Inferior parietal cortex (tissue), 1 donor: Measurements from ENCODE around the gene BCL2L12.

ENCODE experiments used
- DNase-seq: peaks from one replicate; pipeline ENCODE4 v3.0.0-alpha.2; 2016; ENCODE audit errors: extremely low spot score

The BCL2L12 gene

DNA sequence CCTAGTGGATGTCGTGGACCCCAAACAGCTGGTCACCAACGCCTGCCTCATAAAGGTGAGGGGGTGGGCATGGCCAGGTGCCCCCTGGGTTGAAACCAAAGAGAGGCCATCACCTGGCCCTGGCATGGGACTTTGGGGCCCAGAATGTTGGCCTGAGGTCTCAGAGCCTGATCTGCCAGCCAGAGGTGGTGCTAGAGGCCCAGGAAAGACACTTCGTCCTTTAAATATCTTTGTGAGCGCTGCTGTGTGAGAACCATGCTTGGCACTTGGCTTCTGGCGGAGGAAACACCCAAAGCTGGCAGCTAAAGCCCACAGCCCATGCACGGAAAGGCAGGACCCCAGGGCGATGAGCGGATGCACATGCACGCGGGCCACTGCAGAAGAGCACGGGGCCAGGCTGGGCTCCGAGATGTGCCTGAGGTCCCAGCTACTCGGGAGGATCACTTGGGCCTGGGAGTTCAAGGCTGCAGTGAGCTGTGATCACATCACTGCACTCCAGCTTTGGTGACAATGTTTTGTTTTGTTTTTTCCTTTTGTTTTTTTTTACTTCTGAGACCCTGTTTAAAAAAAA, 19.3 kb downstream of the BCL2L12 start:
- DNase-seq: no peak

DNA sequence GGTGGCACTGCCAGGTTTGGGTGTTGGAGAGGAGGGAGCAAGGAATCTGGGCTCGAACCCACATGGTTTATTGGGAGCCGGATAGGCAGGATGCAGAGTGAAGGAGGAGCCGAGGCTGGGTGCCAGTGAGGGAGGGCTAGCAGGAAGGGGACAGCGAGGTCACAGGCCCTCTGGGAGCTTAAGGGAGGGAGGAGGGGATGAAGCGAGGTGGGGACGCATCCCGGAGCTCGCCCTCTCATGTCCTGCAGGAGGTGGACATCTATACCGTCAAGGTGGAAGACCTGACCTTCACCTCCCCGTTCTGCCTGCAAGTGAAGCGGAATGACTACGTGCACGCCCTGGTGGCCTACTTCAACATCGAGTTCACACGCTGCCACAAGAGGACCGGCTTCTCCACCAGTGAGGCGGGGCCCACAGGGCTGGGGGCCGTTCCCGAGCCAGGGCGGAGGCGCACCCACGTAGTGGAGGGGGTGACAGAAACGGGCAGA, 20.2 kb downstream of the BCL2L12 start:
- DNase-seq: no peak

DNA sequence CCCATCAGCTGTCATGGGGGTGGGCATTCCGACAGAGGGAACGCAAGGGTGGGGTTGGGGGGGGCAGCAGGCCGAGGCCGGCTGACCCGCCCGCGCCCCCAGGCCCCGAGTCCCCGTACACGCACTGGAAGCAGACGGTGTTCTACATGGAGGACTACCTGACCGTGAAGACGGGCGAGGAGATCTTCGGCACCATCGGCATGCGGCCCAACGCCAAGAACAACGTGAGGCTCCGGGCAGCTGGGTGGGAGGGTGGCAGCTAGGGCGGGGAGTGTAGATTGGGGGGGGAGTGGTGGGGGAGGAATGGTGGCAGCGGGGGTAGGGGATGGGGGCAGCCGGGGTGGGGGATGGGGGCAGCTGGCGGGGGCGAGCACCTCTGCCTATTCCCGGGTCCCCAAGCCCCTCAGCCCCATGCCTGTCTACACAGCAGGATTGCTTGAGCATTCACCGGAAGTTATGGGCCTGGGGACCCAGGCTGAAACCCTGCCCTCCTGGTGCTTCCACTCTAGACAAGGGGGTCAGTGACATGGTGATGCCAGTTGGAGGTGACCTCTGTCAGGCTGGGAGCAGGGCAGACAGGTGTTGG, 20.9 kb downstream of the BCL2L12 start:
- no peak for DNase-seq

DNA sequence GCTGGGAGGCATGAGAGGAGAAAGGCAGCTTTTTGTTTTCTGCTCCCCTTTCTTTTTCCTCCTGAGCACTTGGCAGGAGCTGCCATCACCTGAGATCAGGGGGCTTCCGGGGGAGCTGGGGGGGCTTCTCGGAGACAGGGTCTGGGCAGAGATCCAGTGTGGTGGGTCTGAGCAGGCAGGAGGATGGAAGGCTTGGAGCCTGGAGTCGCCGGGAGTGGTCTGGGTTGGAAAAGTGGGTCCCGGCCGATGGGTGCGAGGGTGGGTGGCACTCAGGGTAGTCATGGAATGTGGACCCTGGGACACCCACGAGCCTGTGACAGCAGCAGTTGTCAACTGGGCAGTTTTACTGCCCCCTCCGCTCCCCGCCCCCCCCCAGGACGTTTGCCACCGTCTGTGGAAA, 21.4 kb downstream of the BCL2L12 start:
- no peak for DNase-seq

DNA sequence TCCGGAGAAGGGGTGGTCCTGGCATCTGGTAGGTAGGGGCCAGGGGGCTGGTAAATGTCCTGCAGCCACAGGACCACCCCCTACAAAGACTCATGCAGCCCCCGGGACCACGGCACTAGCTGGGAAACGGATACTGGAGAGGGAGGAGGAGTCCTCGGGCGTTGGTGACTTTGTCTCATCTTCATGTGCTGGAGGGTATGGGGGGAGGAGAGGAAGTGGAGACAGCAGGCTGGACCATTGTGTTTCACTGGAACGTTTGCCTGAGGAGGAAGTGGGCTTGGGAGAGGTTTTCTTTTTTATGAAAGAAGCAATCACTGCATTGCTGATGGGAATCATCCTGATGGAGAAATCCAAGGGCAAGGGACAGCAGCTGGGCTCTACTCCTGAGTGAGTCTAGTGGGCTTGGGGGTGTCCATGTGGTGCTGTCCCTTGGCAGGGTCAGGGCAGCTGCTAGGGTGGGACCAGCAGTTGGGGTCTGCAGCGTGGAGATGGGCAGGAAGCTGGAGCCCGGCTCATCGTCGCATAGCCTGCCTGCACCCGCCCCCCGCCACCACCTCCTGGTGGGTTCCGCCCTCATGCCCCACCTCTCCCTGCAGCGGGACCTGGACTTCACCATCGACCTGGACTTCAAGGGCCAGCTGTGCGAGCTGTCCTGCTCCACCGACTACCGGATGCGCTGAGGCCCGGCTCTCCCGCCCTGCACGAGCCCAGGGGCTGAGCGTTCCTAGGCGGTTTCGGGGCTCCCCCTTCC, 22.0 kb downstream of the BCL2L12 start:
- DNase-seq: no peak

DNA sequence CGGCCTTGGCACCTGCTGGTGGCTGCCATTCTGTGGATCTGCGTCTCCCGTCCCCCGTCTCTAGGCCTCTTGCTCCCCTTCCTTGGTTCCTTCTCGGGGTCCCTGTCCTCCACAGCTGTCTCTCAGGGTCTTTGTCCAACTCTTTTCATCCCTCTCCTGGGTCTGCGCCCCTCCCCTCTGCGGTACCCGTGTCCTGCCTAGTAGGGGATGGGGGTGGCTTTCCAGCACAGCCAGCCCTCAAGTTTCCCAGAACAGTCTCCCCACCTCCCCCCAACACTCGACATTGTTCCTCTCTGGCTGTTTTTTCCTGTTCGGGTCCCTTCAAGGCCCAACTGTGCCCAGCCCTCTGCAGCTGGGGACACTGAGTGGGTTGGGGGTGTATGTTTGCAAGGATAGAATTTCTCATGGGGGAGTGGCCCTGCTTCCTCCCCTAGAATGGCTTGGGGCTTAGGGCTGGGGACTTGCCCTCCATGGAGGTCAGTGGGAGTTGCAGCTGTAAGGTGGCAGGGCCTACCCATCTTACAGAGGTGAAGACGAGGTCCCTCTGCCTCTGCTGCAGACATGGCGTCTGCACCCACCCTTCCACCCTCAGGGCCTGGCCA, 22.9 kb downstream of the BCL2L12 start:
- no peak for DNase-seq

DNA sequence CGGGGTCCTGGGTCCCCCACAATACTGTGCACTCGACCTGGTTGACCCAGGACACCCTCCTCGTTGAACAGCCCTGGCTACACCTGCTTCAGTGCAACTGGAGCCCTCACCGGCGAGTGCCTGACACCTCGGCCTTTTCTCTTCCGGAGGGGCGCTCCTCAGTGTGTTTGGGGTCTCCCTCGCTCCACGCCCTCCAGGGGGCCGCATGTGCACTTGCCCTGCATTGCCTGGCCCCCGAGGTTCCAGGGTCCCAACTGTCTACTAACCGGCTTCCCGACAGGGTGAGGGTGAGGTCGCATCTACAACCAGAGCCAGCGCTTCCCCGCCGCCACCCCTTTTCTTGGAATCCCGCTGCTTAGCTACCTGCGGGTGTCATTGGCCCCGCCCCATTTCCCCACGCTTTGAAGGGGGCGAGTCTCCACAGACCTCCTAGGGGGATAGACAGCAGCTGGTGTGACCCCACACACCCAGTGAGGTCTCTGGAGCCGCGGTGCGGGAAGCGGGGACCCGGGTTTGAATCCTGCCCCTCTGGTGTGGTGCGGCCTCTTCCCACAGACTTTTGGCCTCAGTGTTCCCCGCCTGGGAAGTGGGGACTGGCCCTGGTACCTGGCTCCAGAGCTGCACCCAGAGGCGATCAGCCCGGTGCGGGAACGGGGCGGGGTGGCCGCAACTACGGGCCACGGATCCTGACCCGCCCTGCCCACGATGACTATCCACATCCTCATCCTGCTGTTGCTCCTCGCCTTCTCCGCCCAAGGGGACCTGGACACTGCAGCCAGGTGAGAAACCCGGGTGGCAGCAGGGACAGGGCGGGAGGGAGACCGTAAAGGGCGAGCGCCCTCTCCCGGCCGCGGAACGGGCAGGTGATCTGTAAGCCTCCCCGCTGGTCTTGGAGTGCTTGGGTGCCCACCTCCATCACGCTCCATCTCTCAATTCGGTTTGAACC, 23.7 kb downstream of the BCL2L12 start, which contains the start of gene ADM5:
Gene ADM5, plus strand, starts transcription at position 462 of the 946 bp plus-strand sequence. Its CDS starts 244 bp downstream, at position 706.
- peak; percentile 41 for DNase-seq

DNA sequence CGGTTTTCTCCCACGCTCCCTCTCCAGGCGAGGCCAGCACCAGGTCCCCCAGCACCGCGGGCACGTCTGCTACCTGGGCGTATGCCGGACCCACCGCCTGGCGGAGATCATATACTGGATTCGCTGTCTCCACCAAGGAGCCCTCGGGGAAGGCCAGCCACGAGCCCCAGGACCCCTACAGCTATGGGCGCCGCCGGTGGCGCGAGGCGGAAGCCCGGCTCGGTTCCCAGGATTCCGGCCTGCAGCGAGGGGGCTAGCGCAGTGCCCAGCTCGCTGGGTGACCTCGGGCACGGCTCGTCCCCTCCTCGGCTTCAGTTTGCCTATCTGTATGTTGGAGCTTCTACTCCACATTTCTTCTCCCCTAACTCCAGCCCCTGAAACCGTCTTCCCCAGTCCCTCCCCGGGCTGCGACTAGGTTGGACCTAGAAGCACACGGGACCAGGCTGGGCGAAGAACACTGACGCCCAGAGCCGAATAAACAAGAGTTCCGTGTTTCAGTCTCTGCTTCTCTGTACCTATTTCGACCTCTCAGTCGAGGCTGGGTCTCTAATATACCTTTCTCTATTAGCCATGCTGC, 24.4 kb downstream of the BCL2L12 start:
- DNase-seq: peak; percentile 34

DNA sequence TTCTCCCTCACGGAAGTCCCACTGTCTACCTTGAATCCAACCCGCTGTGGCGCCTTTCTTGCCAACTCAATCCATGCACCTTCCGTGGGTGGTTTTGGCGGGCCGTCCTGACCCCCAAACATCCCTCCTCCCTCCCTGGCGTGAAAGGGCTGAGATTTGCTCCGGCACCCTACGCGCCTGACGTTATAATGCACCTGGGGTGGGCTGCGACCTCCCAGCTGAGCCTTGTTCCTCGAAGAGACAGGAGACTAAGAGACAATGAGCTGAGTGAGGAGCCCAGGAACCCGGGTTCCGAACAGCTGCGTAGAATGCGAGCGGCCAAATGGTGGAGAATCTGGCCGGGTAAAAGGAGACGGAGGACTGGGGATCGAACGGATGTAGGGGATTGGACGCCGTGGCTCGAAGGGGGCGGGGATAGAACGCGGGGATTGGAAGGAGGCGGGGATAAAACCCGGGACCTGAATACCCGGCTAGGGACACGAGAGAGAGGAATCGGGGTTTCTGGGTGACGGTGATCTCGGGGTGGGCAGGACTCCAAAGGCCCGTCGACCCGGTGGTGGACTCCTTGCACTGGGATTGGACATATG, 25.0 kb downstream of the BCL2L12 start, which contains the start of gene CPT1C:
Gene CPT1C, plus strand, starts transcription at position 461 of the 587 bp plus-strand sequence. CDS start 1,137 bp downstream, outside the sequence.
- peak; percentile 80 for DNase-seq

DNA sequence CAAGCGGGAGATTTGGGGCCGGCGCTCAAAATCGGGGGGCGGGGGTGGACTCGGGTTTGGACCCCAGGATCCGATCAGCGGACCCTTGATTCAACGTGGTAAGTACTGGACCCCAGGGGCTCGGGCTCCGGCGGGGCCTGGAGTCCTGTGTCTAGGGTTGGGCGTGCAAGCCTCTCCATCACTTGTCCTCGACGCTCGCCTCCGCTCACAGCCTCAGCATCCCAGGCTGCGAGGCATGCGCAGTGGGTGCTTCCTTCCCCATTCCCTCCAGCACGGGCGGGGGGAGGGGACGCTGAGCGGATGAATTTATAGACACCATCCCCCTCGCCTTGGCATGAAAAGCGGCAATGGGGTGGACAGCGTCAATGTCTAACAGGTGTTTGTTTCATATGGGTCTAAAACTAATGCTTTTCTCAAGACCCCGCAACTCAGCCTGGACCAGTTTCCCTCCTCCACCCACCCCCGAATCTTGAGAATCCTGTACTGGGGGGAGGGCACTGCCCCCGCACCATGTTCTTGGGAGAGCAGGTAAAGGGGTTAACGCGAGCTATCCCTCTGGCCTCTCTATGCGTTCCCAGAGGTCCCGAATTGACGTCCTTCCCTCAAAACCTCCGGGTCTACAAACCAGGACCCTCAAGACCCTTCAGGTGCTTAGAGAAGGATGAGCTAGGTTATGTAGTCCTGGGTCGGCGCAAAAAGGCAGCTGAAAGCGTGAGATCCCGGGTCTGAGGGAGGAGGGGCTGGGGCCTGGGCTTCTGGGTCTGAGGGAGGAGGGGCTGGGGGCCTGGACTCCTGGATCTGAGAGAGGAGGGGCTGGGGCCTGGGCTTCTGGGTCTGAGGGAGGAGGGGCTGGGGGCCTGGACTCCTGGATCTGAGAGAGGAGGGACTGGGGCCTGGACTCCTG, 25.8 kb downstream of the BCL2L12 start:
- DNase-seq: peak; percentile 85

DNA sequence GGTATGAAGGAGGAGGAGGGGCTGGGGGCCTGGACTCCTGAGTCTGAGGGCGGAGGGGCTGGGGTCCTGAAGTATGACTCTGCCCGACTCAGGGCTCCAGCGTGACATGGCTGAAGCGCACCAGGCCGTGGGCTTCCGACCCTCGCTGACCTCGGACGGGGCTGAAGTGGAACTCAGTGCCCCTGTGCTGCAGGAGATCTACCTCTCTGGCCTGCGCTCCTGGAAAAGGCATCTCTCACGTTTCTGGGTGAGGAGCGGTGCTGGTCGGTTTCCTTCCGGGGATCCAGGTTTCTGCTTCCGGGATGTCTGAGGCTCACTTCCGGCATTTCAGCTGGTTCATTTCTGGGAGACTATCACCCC, 26.4 kb downstream of the BCL2L12 start:
- peak; percentile 47 for DNase-seq

DNA sequence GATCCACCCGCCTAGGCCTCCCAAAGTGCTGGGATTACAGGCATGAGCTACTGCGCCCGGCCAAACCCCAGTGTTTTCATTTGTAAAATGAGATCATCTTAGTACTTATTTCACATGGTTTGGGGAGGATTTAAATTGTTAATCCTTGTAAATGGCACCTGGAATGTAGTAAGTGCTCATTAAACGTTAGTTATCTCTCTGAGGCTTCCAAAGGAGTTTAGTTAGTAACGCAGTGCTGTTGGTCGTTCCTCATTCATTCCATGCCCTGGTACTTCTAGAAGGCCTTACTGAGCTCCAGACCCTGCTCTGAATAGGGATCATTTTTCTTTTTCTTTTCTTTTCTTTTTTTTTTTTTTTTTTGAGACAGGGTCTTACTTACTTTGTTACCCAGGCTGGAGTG, 30.4 kb downstream of the BCL2L12 start:
- DNase-seq: no peak

DNA sequence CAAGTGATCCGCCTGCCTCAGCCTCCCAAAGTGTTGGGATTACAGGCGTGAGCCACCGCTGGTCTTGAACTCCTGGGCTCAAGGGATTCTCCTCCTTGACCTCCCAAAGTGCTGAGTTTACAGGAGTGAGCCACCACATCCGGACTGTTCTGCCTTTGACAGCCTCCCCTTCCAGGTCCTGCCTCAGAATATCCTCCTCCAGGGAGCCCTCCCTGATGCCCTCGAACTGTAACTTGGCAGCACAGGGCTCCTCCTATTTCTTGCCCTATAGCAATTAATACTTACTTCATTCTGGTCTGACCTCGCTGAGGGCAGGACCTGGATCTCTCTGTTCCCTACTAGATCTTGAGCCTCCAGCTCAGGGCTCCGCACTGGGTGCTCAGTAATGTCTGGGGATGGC, 31.1 kb downstream of the BCL2L12 start:
- no peak for DNase-seq

DNA sequence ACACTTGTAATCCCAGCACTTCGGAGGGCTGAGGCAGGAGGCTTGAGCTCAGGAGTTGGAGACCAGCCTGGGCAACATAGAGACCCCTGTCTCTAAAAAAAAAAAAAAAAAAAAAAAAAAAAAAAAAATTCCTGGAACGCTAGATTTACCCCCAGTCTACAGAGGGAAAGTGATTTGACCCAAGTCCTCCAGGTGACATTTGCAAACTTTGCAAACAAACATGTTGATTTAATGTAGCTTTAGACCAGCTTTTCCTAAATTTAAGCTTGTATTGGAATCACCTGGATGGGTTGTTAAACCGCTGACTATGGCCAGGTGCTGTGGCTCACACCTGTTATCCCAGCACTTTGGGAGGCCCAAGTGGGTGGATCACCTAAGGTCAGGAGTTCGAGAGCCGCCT, 33.6 kb downstream of the BCL2L12 start:
- DNase-seq: no peak

DNA sequence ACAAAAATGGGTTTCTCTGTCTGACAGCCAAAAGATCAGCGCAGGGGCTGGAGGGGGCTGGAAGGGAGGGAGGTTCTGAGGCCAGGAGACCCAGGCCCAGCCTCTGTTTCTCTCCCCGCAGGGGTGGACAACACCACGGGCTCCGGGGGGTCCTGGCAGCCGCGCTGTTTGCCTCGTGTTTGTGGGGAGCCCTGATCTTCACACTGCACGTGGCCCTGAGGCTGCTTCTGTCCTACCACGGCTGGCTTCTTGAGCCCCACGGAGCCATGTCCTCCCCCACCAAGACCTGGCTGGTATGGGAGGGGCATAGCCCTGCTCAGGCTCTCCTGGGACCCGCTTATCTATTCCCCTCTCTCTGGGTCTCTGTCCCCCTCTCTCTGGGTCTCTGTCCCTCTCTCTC, 34.8 kb downstream of the BCL2L12 start:
- no peak for DNase-seq

DNA sequence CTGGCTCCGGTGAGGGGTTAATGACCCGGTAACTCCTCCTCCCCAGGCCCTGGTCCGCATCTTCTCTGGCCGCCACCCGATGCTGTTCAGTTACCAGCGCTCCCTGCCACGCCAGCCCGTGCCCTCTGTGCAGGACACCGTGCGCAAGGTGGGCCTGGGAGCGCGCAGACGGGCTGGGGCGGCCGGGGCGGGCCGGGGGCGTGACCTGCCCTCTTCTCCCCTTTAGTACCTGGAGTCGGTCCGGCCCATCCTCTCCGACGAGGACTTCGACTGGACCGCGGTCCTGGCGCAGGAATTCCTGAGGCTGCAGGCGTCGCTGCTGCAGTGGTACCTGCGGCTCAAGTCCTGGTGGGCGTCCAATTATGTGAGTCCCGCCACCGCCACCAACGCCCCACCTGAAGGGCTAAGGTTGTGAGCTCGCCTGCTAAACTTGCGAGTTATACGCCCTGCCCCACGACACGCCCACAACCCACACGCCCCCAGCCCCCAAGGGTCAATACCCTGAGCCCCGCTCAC, 35.6 kb downstream of the BCL2L12 start:
- DNase-seq: no peak

DNA sequence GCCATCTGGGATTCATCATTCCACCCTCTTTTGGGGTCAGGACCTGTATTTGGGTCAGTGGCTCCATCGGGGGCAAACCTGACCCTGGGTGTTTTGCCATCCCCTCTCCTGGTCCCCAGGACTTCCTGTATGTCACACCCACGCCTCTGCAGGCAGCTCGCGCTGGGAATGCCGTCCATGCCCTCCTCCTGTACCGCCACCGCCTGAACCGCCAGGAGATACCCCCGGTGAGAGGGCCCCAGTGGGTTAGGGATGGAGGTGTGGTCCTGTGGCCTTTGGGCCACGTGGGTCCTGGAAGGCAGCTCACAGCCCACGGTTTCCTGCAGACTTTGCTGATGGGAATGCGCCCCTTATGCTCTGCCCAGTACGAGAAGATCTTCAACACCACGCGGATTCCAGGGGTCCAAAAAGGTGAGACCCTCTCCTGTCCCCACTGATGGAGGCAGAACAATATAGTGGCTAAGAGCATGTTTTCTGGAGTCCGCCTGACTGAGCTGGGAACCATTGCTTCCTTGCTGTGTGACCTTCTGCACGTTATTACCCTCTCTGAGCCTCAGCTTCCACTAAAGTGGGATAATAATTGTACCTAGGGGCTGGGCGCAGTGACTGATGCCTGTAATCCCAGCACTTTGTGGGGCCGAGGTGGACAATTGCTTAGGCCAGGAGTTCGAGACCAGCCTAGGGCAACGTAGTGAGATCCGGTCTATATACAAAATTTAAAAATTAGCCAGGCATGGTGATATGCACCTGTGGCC, 39.3 kb downstream of the BCL2L12 start:
- no peak for DNase-seq

DNA sequence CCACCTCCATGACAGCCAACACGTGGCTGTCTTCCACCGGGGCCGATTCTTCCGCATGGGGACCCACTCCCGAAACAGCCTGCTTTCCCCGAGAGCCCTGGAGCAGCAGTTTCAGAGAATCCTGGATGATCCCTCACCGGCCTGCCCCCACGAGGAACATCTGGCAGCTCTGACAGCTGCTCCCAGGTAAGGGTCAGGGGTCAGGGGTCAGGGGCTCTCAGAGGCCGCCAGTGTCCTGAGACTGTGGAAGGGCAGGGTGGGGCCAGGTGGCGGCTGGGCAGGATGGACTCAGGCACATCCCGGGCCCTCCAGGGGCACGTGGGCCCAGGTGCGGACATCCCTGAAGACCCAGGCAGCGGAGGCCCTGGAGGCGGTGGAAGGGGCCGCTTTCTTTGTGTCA, 40.2 kb downstream of the BCL2L12 start:
- no peak for DNase-seq
